Activated CD4-positive, alpha-beta T cell treated with anti-CD3 and anti-CD28 coated beads, Interleukin-2, Interleukin-4, amounts not matched to agents 100 ng/mL and 50 ng/mL, durations not matched to agents 16 hours and 8 hours (primary cell): Measurements from ENCODE around the gene PRKCE.
A peak's percentile ranks its signal among the peaks of the same experiment; 100 is the strongest.

Experiments used
- DNase-seq: peaks from one replicate; pipeline ENCODE4 v3.0.0-alpha.2; 2020; ENCODE audit warnings: low spot score

Gene PRKCE

DNA sequence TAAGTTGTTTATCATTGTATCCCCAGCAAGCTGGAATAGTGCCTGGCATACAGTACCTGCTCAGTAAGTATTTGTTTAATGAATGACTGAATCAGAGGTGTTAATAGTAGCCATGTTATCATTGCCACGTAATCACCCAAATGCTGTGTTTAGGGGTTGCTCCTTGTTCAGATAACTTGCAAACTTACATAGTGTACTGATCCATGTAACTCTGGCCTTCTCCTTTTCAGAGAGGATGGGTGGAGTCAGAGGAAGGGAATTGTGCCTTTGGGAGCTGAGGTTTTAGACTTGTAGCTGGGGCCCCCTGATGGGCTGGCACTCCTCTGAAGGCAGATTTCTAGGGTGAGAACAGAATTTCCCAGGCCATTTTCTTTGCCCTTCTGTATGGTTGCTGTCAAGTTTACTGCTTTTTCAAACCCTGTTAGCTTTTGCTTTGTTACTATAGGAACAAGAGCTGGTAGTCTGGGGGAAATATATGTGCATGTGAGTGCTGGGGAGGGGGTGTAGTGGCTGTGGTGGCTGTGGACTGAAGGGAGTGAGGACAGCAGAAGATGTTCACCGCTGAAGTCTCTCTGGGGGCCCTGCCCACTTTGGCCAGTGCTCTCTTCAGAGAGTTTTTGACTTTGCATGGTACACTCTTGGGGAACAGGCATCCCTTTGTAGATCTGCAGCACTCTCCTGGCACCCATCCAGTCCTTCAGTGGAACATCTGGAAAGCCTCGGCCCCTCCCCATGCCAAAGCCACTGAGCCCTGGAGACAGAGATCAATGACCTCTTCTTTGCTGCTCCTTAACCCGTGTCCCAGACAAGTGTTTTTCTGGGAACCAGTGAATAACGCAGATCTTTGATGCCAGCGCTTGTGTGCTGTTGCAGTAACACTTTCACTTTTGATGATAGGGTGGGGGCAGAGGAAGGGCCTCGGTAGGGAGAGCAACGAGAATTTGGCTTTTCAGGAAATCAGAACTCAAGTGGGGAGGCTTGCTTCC is 209.0 kb downstream of the PRKCE start:
- DNase-seq = peak; percentile 29

DNA sequence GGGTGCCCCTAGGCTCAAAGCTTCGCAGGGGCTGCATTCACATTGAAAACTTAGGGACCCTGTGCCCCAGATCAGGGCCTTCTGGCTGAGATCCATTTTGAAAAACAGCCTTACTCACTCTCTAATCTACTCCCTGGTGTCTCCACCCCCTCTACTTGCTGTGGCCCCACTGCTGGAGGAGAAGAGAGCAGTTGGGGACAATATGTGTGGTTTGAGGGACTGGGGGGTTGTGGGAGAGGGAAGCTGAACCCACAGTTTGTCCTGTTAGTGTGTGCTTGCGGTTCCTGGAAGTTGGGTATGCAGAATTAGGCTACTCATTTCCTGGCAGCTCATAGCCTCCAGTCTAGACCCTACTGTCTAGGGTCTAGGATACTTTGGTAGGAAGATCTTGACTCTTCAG is 211.4 kb downstream of the PRKCE start:
- no peak for DNase-seq

DNA sequence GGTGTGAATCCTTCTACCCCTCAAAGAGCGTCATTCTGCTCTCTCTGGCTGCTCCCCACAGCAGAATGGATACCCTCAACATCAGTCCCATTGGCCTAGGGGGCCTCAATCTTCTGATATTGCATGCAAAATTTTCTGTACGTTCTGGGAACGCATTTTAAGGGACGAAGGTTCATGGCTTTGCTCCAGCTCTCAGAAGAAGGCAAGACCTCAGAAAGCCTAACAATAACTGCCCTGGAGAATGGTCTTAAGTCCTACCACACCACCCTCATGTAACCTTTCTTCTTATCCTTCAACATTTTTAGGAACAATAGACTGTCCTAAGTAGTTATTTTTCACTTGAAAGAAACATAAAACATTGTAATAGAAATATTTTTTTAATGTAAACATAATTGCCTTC is 212.6 kb downstream of the PRKCE start:
- DNase-seq = no peak

DNA sequence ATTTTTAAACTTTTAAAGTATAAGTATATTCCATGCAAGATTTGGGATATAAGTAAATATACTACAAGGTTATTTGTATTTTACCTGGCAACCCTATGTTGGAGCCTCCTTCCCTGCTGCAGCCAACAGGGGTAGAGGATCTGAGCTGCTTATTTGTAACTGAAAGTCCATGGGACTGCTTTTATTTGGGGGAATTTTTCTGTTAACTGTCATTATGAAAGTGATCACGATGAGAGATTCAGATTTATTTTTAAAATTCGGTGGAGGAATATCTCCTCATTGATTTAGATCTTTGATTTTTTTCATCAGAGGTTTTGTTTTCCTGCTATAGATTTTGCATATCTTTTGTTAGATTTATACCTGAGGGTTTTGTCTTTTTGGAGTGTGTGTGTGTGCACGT is 215.9 kb downstream of the PRKCE start:
- DNase-seq = no peak

DNA sequence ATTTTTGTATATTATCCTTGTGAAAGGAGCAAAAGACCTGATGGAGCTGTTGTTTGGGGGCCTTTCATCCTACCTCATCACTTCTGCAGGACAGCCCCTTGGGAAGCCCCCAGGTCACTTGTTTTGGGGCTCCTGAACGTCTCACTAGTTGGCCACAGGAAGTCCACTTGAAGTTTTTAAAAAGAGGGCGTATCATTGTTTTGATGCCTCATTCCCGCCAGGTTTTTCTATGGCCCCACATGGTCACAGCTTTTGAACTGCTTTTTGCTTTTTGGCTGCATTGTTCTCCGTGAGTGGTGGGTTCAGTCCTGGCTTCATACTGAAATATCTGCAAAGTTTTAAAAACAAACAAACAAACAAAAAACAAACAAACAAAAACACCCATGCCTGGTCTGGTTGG is 216.3 kb downstream of the PRKCE start:
- no peak for DNase-seq

DNA sequence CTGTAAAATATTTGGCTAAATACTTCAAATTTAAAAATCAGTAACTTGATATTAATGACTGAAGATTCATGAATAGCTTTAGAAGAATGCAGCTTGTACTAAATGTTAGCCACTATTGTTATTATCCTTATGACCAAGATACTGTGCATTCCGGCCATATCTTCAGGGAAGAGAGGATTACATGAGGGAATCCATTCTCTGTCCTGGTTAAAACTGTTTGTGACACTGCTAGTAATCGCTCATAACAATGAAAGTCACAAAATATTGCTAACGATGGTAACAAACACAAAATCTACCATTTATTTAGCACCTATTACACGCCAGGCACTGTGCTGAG is 217.7 kb downstream of the PRKCE start:
- DNase-seq = no peak

DNA sequence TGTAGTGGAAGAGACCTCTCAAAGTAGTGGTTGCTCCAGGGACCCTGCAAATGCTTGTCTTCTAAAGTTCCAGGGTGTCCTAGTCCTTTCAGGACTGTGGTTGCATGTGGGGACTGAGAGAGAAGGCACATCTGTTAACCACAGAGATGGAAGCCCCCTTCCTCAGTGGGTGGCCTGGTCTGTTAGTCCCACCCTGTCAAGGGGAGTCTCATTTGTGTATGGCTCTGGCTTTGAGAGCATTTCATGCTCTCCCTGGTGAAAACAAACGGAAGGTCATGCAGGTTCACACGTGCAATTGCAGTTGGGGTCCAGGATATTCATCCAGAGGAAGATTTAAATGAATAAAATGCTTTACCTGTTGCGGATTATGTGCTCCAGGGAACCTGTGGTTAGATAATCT is 219.6 kb downstream of the PRKCE start:
- no peak for DNase-seq

DNA sequence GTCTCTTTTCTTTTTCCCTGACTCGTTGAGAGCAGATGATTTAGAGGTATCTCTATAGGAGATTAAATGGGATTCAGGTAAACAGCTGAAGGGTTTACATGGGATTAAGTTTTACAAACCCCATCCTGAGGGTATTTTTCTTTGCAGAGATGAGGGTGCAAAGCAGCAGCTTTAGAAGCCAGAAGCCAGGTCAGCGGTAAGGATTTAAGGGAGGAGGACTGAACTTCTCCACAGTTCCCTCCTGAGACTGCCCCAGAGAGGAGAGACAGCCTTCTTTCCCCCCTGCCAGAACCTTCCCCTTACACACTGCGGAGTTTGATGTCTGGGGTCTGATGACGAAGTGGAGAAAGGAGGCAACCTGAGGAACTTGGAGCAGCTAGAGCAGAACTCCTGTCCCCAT is 220.1 kb downstream of the PRKCE start:
- no peak for DNase-seq

DNA sequence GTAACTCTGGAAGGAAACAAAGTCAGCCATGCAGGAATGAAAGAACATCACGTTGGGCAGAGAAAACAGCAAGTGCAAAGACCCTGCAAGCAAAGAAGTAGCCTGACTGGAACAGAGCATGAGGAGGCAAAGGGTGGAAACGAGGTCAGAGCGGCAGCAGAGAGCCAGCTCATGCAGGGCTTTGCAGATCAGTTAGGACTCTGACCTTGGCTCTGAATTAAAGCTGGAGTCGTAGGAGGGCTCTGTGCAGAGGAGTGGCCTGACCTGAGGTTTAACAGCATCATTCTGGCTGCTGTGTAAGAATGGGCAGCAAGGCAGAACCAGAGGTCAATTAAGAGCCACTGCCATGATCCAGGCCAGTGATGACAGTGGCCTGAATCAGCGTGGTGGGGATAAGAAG is 220.7 kb downstream of the PRKCE start:
- DNase-seq = no peak

DNA sequence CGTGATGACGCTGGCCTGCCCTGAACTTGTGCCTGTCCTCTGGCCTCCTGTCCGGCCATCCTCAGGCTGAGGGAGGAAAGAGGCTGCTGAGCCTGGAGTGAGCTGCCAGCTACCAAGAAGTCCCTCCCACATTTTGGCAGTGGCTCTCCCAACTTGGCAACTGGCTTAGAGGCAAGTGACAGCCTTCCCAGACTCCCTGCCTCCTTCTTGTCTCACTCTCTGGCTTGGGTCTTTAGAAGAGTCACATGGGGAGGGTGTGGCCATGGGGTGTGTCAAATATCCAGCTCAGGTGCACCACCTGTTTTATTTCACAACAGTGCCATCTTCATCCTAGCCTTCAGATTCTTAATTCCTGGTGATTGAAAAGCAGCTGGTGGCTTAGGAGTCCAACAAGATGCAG is 222.9 kb downstream of the PRKCE start:
- DNase-seq = no peak

DNA sequence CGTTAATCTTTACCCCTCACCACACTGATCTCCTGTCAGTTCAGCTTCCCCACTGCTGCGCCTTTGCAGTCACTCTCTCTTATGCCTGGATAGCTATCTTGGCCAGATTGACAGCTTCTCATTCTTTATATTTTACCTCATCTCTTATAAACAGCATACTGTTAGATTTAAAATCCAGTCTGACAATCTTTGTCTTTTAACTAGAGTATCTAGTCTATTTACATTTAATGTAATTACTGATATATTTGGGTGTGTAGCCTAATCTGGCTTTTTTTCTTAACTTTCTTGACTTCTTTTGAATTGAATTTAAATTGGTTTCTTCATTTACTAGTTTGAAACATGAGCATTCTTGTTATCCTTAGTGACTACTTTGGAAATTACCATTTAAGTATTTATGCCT is 225.1 kb downstream of the PRKCE start:
- no peak for DNase-seq

DNA sequence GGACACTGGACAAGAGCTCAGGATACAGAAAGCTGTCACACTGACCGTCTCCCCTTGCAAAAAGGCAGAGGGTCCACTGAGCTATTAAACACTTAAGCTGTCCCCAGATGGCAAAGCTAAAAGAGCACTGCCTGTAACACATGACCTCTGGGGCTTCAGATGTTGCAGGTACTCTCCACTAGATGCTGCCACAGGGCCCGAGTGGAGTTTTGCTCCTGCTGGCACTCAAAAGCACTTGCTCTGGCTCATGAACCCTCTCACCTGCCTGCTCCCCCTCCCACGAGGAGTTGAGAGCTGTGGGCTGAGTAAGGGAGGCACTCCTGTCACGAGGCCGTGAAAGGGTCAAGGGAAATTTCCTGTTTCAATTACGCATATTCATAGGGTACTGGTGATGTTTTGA is 227.9 kb downstream of the PRKCE start:
- no peak for DNase-seq

DNA sequence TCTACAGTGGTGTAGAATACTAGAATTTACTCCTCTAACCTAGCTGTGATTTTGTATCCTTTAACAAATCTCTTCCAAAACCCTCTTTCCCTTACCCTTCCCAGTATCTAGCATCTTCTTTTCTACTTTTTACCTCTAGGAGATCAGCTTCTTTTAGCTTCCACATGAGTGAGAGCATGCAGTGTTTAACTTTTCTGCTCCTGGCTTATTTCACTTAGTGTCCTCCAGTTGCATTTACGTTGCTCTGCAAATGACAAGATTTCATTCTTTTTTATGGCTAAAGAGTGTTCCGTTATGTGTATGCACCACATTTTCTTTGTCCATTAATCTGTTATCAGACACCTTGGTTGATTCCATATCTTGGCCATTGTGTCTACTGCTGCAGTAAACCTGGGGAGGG is 228.5 kb downstream of the PRKCE start:
- no peak for DNase-seq

DNA sequence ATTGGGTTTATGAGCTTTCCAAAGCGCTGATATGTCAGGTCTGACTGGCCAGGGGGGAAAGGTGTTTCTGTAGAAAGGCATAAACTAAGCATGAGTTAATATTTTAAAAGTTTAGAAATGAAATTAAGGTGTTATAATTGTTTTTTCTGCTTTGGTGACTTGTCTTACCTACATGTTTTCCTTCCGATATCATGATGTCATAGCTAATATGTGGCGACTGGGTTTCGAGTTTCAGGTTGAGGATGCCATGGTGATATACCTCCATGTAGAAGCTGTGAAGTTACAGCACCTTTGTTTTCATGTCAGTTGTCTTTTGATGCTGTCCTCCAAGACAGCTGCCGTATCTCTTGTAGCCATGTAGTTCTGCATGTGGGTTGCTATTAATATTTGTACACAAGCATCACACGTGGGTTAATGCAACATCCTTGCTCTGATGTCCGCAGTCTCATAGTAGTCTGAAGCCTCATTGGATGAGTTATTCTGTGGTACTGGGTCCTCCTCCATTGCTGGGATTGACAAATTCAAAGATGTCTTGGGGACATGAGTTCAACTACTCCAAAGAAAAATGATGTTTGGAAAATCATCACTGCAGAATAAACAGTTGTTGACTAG is 230.6 kb downstream of the PRKCE start:
- DNase-seq = no peak

DNA sequence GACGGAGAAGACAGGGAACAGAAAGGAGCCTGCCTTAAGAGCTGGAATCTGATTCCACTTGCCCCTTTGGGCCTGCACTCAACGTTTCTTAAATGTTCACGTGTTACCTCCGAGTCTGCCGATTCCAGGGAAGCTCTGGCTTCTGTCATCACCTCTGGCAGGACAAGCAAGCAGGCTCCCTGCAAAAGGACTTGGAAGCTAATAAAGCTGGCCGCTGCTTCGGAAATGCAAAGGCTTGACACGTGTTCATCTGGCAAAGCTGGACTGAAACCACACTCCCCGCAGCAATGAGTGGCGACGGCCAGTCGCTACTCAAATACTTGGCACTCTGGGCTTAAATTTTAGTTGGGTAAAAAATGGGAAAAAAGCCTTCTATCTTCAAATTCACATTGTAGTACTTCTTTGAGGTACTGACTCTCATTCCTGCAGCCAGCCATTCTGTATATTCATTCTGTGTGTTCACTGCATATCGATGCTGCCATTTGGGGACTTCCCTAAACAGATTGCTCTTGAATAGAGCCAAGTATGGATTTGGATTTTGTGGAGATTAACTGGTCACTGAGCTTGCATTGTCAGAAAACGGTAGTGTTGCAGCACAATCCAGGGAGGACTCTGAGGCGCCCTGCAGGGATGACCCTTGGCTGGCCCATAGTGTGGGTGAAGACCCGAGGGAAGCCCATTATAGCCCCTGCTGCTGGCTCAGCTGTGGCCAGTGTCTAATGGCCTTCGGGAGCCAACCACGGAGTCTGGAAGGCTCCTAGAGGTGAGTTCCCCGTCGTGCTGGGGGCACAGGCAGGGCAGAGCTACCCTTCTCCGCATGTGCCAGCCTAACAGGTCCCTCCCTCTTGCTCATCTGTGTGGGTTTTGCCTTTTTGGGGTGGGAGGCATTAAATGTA is 231.5 kb downstream of the PRKCE start:
- DNase-seq = no peak

DNA sequence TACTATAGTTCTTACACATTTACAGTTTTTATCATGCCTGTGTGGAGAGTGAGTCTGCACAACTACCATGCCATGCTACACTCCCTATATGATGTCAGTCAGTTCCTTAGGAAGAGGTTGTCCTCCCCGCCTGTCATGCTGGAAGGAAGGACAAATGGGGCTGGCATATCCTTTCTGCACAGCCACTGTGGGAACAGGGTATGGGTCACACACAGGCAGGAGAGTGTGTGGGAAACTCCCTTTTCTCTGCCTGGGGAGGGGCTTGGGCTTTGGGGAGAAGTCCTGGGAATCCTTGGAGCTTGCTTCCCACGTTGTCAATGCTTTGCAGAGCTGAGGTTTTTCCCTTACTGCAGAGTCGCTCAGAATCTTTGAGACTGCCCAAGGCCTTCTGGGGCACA is 232.1 kb downstream of the PRKCE start:
- DNase-seq = no peak

DNA sequence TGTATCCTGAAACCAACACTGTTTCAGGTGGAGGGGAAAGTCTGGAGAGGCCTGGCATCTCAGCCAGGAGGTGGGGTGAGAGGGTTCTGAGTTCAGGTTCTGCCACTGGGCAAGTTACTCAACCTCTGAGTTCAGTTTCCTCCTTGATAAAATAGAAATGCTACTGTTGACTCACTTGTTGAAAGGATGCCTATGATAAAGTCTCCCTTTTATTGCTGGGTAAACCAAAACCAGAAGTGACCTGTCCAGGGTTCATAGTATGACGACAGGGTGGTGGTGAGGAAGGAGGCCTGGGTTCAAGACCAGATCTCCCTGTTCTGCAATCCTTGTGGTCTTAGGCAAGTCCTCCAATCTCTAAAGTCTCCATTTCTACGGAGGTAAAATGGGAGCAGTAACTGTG is 232.7 kb downstream of the PRKCE start:
- DNase-seq = no peak

DNA sequence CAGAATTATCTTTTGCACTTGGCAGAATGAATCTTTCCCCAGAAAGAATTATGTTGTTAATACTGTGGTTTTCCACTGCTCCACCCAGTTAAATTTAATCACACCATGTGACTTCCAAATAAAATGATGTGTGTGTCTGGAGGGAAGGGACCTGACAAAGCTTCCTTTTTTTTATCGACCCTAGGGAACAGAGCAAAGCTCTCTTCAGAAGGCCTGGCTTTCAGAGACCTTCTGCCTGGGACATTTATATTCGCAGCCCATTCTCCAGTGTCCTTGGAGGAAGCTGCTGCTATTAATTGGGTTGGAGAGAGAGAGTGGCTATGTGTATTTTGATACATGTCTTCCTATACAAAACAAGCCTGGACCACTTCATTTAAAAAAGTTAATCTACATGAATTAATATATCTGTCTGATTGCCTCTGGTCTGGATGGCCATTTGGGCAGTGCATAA is 233.7 kb downstream of the PRKCE start:
- DNase-seq = no peak

DNA sequence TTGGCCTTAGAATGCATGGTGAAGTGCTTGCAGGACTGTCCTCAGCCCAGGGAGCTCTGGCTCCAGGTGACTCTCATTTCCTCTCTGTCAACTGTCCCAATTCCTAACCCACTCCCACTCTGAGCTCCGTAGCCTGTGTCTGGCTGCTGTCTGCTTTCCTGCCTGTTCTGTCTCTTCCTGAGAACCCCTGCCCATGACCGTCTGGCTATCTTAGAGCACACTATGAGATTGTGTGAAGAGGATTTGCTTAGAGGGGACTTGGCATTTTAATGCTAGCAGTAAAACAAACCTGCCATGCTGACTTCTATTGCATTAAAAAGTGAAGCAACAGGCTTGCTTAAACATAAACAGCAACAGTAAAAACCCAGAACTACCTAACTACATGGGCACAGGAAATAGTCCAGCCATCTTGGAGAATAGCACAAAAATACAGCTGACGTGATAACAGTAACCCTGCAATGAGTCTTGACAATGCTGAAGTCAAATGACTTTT is 234.7 kb downstream of the PRKCE start:
- DNase-seq = no peak

DNA sequence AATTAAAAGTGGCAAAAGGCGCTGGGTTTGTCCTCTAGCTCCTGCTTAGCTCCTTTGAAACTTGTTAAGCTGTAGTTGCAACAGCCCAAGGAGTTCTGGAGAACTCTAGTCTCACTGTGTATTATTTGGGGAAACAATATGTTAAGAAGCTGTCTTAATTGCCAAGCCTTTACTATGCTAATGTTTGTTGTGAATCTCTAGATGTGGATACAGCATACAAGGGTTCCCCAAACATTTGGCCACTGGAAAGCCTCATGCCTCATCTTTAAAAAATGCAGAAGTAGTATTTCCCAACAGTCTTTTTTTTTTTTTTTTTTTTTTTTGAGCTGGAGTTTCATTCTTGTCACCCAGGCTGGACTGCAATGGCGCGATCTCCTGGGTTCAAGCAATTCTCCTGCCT is 236.7 kb downstream of the PRKCE start:
- DNase-seq = no peak

DNA sequence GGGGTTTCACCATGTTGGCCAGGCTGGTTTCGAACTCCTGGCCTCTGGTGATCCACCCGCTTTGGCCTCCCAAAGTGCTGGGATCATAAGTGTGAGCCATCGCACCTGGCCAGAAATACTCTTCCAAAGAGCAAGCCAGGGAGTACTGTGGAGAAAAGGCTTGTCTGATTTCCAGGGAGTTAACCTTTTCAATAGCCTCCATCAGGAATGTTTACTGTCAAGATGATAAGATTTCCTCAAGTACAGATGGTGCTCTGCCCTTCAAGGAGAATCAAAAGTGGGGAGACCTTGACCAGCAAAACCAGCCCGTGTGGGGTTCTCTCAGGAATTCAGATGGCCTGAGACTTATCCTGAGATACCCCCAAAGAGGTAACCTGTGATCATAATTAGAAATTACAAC is 237.2 kb downstream of the PRKCE start:
- DNase-seq = no peak

DNA sequence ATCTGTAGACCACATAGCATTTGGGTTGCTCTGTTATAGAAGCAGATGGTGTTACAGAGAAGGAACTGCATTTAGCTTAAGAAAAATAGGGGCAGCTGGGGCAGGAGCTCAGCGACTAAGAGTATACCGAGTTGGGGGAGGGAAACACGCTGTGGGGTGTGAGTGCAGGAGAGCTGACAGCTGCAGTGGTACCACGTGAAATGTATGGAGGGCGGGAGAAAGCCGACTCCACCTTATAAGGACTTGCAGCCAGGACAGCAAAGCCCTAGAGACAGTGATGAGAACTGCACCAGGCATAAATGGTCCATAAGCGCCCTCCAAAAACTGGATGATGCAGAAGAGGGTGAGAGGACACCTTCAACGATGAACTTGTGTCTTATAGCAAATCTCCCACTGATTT is 237.6 kb downstream of the PRKCE start:
- no peak for DNase-seq
